ENCODE data around the gene ITGA11. TPM values are rescaled to one million over a fixed set of nuclear protein-coding genes. Genes with fewer than 3 reads are reported as not detected.

ITGA11 gene
- total and polyA plus RNA-seq, 2 donors (not counting 1 experiment from before 2014, with no cell fraction given) = not detected

DNA sequence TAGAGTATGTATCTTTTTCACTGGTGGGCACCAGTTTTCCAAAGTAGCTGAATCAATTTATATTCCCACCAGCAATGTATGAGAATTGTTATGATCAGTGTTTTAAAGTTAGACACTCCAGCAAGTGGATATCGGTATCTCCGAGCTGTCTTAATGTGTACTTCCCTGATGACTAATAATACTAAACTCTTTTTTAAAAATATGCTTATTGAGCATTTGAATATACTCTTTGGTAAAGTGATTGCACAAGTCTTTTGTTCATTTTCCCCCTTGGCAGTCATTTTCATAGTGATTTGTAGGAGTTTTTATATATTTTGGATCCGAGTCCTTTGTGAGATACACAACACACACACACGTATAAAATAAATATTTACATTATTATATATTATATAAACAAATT, 166.9 kb downstream of the ITGA11 start:
- CTCF ChIA-PET = interaction anchor here (1.3 to 1.4 kb wide), 2 partner anchors 11 to 12 kb away, joined by 4 read pairs; no protein-coding TSS in a partner anchor
- Mint-ChIP-seq H3K4me1 (no peaks in the 10 kb centered on the region), H3K9me3 (ENCODE audit: insufficient read depth) (no peaks in the 10 kb centered on the region), H3K4me3 (no peak overlapping the region), H3K27ac (no peak overlapping the region), H3K27me3 (peaks cover 51% of the 10 kb centered on the region)
- DNase-seq = no peak
- no peaks in the 10 kb centered on the region for H4K20me1 ChIP-seq (ENCODE audit: control insufficient read depth, insufficient read depth, low read length, poor library complexity, severe bottlenecking)
- POLR2A ChIA-PET = no interaction called here
- TF ChIP-seq EZH2 (IDR thresholded peaks at IDR 0.05; ENCODE audit: borderline replicate concordance, insufficient read depth, low read depth, low read length, poor library complexity, severe bottlenecking) (no peak), CTCF (IDR thresholded peaks at IDR 0.05) (no peak)
- H3K4me2 ChIP-seq (replicated peaks; ENCODE audit: low read depth, low read length, poor library complexity, severe bottlenecking) = no peak overlapping the region
- no peaks in the 10 kb centered on the region for H3K4me1 ChIP-seq (ENCODE audit: control insufficient read depth in 2 of 2, insufficient read depth in 2 of 2, low read length in 2 of 2)
- intact Hi-C loops (cut with micrococcal nuclease) = no loop called here
- H3K9me3 ChIP-seq (ENCODE audit: control extremely low read depth in 1 of 3, control insufficient read depth in 2 of 3, insufficient read depth in 1 of 3, low read length in 2 of 3) = no peaks in the 10 kb centered on the region
- peaks cover 0 to 19% (median 17%) of the 10 kb centered on the region in 4 experiments for H3K27me3 ChIP-seq (replicated peaks in 1 of 4; ENCODE audit: control extremely low read depth in 1 of 4, control insufficient read depth in 3 of 4, insufficient read depth in 4 of 4, low read length in 3 of 4)
- no peaks in the 10 kb centered on the region for H3K36me3 ChIP-seq (replicated peaks in 1 of 2; ENCODE audit: control extremely low read depth in 1 of 2, control insufficient read depth in 1 of 2, extremely low read depth in 1 of 2, insufficient read depth in 2 of 2, low read length in 1 of 2)
- no peak overlapping the region for H3K9ac ChIP-seq (ENCODE audit: low read length)
- H3K27ac ChIP-seq (ENCODE audit: low read length in 2 of 2) = no peak overlapping the region
- H2AFZ ChIP-seq (ENCODE audit: insufficient read depth, low read depth, low read length, poor library complexity, severe bottlenecking) = no peak overlapping the region
- no CpG with 5 or more reads among the region's 4 CpGs for WGBS (ENCODE audit: insufficient coverage)
- H3K4me3 ChIP-seq (ENCODE audit: control extremely low read depth in 1 of 5, extremely low read depth in 1 of 5, insufficient read depth in 1 of 5, low read depth in 2 of 5, low read length in 4 of 5) = no peak overlapping the region
- no peaks in the 10 kb centered on the region for H3K79me2 ChIP-seq (ENCODE audit: control insufficient read depth, insufficient read depth, low read length)
- no peak for ATAC-seq (ENCODE audit: low read depth)

DNA sequence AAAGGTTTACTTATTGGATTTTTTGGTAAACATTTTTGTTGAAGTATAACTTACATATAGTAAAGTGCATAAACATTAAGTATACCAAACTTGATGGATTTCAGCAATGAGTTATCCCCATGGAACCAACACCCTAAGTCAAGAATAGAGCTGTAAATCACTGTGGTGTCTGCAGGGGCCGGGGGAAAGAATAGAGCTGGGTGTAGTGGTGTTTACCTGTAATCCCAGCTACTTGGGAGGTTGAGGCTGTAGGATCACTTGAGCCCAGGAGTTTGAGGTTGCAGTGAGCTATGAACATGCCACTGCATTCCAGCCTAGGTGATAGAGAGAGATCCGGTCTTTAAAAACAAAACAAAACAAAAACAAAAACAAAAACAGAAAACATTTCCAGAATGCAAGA, 167.7 kb downstream of the ITGA11 start:
- Mint-ChIP-seq H3K27me3 (peaks cover 51% of the 10 kb centered on the region), H3K4me1 (no peaks in the 10 kb centered on the region), H3K9me3 (ENCODE audit: insufficient read depth) (no peaks in the 10 kb centered on the region), H3K27ac (no peak overlapping the region), H3K4me3 (no peak overlapping the region)
- intact Hi-C loops (cut with micrococcal nuclease) = no loop called here
- no peaks in the 10 kb centered on the region for H4K20me1 ChIP-seq (ENCODE audit: control insufficient read depth, insufficient read depth, low read length, poor library complexity, severe bottlenecking)
- no peaks in the 10 kb centered on the region for H3K4me1 ChIP-seq (ENCODE audit: control insufficient read depth in 2 of 2, insufficient read depth in 2 of 2, low read length in 2 of 2)
- ChIA-PET CTCF (interaction anchor here (1.3 to 1.4 kb wide), 2 partner anchors 10 to 11 kb away, joined by 4 read pairs; no protein-coding TSS in a partner anchor), POLR2A (no interaction called here)
- TF ChIP-seq CTCF (IDR thresholded peaks at IDR 0.05) = no peak
- no peak for TF ChIP-seq EZH2 (IDR thresholded peaks at IDR 0.05; ENCODE audit: borderline replicate concordance, insufficient read depth, low read depth, low read length, poor library complexity, severe bottlenecking)
- DNase-seq (no peak), ATAC-seq (ENCODE audit: low read depth) (no peak)
- H3K4me2 ChIP-seq (replicated peaks; ENCODE audit: low read depth, low read length, poor library complexity, severe bottlenecking) = no peak overlapping the region
- H3K27ac ChIP-seq (ENCODE audit: low read length in 2 of 2) = no peak overlapping the region
- no CpG with 5 or more reads among the region's 2 CpGs for WGBS (ENCODE audit: insufficient coverage)
- H3K27me3 ChIP-seq (replicated peaks in 1 of 4; ENCODE audit: control extremely low read depth in 1 of 4, control insufficient read depth in 3 of 4, insufficient read depth in 4 of 4, low read length in 3 of 4) = peaks cover 0 to 19% (median 17%) of the 10 kb centered on the region in 4 experiments
- H3K36me3 ChIP-seq (replicated peaks in 1 of 2; ENCODE audit: control extremely low read depth in 1 of 2, control insufficient read depth in 1 of 2, extremely low read depth in 1 of 2, insufficient read depth in 2 of 2, low read length in 1 of 2) = no peaks in the 10 kb centered on the region
- no peak overlapping the region for H3K4me3 ChIP-seq (ENCODE audit: control extremely low read depth in 1 of 5, extremely low read depth in 1 of 5, insufficient read depth in 1 of 5, low read depth in 2 of 5, low read length in 4 of 5)
- no peak overlapping the region for H2AFZ ChIP-seq (ENCODE audit: insufficient read depth, low read depth, low read length, poor library complexity, severe bottlenecking)
- H3K79me2 ChIP-seq (ENCODE audit: control insufficient read depth, insufficient read depth, low read length) = no peaks in the 10 kb centered on the region
- no peak overlapping the region for H3K9ac ChIP-seq (ENCODE audit: low read length)
- no peaks in the 10 kb centered on the region for H3K9me3 ChIP-seq (ENCODE audit: control extremely low read depth in 1 of 3, control insufficient read depth in 2 of 3, insufficient read depth in 1 of 3, low read length in 2 of 3)
